COR-L47 (cell line): ENCODE results near the gene VSIR.

ENCODE experiments used
- DNase-seq: peaks from one replicate; lab custom pipeline; 2025; lab: John Stamatoyannopoulos, UW

Gene VSIR

GRCh38 chr10:71806704-71807556, 33.6 kb upstream of the VSIR start:
- no peak for DNase-seq

- no peak for DNase-seq
These were observed 32.7 kb upstream of the VSIR start for GRCh38 chr10:71805776-71806703.

GRCh38 chr10:71804077-71804476, 30.8 kb upstream of the VSIR start:
- no peak for DNase-seq

GRCh38 chr10:71802715-71803488, 29.6 kb upstream of the VSIR start:
- no peak for DNase-seq

DNA sequence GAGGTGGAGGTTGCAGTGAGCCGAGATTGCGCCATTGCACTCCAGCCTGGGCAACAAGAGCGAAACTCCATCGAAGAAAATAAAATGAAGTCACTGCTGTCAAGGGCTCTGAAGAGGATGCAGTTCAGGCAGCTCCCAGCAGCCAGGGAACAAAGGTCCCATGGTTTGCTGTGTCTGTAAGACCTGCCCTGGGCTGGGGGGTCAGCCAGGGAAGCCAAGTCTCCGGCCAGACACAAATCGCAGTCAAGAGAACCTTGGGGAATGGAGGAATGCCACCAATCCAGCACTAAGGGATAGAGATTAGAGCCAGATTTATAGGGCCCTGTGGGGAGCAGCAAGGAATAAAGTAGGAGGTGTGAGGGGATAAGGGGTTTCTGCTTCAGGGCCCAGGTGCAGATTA, 28.9 kb upstream of the VSIR start:
- no peak for DNase-seq

DNA sequence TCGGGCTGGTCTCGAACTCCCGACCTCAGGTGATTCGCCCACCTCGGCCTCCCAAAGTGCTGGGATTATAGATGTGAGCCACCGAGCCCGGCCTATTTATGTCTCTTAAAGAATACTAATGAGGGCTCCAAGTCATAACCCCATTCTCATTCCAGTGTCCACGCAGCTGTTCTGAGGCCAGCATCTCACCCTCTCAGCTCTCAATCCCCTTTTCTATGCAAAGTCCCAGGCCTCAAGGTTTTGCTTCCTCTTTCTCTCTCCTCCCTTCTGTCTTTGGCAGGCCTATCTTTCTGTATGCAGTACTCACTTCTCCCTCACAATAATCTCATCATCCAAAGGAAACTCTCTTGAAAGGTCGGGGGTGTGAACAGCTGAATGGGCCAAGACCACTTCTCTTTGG, 28.0 kb upstream of the VSIR start:
- DNase-seq, result no peak

- DNase-seq, result no peak
These were observed 26.5 kb upstream of the VSIR start for GRCh38 chr10:71799608-71800453.

DNA sequence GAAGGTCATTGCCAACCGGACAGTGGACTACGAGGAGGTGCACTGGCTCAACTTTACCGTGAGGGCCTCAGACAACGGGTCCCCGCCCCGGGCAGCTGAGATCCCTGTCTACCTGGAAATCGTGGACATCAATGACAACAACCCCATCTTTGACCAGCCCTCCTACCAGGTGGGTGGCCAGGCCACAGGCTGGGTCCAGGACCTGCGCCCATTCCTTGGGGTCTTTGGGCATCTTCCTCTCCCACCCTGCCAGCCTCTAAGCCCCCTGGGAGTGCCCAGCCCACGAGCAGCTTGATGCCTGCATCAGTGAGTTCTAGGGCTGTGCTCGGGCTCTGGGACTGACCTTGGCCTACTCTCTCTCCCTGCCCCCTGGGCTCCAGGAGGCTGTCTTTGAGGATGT, 25.8 kb upstream of the VSIR start:
- DNase-seq, result no peak

GRCh38 chr10:71798308-71798624, 24.9 kb upstream of the VSIR start:
- no peak for DNase-seq

DNA sequence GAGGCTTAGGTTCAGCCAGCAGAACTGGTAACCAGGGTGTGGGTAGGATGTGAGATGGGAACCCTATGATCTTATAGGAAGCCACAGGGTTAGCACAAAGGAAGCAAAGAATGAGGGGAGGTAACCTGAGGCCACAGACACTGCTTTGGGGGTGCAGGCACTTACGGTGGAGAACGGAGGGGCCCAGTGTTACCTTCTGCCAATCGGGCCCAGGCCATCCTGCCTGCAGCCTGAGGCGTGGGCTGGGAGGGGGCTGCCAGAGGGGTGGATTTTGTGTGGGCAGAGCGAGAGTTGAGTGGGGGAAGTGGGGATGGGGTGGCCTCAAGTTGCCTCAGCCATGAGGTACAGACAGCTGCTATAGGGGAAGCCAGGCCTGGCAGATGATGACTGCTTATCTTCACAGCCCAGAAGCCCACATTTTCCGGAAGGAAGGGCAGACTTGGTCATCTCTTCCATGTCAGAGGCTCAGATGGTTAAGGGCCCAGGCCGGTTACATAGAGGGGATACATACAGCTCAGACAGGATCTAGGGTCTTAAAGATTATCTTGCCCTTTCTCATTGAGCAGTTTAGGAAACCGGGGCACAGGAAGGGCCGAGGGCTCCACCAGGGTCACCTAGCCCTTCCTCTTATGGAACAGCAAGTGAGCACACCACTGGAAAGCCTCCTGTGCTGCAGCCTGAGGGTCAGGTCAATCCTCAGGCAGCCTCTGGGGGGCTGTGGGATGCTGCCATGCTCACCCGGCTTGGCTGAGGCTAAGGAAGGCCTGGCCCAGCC, 24.4 kb upstream of the VSIR start:
- DNase-seq, result no peak

DNA sequence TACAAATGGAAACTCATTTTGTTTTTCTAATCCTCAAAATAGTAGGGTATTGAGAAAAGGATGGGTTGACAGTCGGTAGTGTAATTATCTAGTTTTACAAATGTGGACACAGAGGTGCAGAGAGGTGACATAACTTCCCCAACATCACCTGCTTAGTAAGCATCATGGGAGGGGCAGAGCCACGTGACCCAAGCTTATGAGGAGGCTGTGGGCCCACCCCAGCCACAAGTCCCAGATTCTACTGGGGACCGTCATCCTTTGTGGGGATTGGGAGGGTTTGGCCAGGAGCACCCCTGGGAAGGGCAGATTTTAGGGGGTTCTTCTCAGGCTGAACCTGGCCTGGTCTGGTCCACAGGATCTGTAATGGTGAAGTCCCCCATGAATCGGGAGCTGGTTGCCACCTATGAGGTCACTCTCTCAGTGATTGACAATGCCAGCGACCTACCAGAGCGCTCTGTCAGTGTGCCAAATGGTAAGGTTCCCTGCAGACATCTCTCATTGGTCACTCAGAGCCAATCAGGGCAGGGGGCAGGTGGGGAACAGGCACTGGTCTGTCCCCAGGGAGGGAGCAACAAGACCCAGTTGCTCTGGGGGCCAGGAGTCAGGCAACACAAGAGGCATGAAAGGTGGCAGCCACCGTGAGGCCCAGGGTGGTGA, 23.6 kb upstream of the VSIR start:
- no peak for DNase-seq

DNA sequence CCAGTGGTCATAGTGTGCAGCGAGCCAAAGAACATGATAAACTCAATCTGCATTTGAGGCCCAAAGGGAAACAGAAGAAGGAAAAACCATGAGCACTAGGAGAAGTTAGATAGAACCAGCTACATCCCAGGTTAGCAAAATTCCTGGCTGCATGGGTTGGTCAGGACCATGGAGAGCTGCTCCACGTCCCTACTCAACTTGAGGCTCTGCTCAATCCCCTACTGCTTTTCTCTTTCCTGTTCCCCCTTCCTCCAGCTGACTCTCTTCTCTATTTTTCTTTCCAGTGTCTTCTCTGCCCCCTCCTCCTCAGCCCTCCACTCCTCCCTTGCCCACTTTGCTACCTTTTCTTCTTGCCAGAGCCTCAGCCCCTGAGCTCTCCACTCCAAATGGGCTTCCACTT, 21.9 kb upstream of the VSIR start:
- DNase-seq, result no peak

- no peak for DNase-seq
These were observed 17.6 kb upstream of the VSIR start for GRCh38 chr10:71790749-71791440.

GRCh38 chr10:71789871-71790270, 16.6 kb upstream of the VSIR start:
- DNase-seq, result no peak

- DNase-seq, result no peak
These were observed 15.6 kb upstream of the VSIR start for GRCh38 chr10:71788954-71789353.

DNA sequence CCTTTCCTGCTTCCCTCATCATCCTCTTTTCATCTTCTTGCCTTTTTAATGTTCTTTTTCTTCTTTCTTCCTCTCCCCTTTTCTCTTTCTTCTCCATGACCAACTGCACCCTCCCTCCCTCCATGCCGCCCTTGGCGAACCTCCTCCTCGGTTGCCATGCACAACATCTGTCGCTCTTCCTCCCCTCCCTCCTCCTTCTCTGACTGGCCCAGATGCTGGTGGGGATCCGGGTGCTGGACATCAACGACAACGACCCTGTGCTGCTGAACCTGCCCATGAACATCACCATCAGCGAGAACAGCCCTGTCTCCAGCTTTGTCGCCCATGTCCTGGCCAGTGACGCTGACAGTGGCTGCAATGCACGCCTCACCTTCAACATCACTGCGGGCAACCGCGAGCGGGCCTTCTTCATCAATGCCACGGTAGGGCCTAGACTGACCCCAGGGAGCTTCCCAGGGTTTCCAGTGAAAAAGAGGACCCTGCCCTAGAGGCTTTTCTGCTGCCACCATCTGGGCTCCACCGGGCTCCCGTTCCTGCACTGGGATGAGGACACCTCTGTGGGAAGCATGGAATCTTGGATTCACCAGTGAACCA, 11.5 kb upstream of the VSIR start:
- no peak for DNase-seq

DNA sequence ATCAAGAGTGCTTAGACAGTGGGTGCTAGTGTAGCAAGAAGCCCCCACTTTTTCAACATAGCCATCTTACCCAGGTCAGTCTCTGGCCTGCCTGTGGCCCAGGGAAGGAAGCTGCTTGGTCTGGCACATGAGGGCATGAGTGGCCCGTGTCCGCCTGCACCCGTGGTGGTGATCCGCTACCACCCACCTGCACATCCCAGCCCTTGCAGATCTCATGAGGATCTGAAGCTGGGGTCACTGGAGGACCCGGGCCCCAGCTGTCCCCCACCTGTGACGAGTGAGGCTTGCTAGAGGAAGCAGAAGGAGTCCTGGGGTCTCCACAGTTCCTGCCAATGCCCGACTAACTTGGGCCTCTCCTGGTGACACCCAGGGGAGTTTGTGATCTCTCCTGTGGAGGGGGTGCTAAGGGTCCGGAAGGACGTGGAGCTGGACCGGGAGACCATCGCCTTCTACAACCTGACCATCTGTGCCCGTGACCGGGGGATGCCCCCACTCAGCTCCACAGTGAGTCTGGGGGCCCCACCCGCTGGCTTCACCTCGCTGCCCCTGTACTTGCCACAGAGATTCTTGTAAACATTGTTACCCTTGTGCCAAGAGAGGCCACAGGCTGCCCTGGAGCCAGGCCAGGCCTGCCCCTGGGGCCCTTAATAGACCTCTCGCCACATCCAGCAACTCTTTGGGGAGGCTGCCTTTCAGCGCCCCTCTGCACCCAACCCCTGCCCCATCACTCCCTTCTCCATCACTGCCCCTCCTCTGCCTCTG, 10.8 kb upstream of the VSIR start:
- no peak for DNase-seq

DNA sequence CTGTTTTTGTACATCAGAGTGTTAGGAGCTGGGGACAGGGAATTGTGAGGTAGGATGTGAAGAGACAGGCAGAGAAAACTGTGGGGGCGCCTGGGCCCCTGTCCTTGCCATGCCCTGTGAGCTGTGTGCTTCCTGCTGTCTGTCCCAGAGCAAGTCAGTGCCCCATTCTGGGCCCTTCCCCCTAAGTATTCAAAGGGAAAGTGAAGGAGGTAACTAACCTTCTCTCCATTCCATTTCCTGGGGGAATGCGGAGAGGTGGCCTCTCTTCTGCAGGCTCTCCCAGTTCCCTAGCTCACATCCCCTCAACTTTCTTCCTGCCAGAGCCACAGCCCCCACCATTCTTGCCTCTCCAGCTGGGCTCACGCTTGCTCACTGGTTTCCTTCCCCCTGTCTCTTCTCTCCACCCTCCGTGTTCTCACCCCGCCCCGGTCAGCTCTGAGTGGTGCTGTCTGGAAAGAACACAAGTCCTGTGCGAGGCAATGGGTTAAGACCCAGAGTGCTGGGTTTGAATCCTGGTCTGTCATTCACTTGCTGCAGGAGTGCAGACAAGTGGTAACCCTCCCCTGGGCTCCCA, 9.7 kb upstream of the VSIR start:
- no peak for DNase-seq
